Endothelial cell (in vitro differentiated cells): ENCODE data around the gene UVRAG. TPM values are rescaled to one million over a fixed set of nuclear protein-coding genes. Genes with fewer than 3 reads are reported as not detected.

Experiments used
- DNase-seq: peaks from one replicate; pipeline ENCODE4 v3.0.0; 2021; ENCODE audit warnings: low spot score
- H3K27ac Mint-ChIP-seq: one replicate; pipeline ENCODE4 v1.8.0; 2021; ENCODE audit warnings: mixed read lengths, inconsistent platforms; ENCODE audit not compliant: unreplicated experiment
- H3K27me3 Mint-ChIP-seq: one replicate; pipeline ENCODE4 v1.8.0; 2021; ENCODE audit warnings: mild to moderate bottlenecking, moderate library complexity, mixed read lengths, inconsistent platforms; ENCODE audit not compliant: unreplicated experiment
- H3K36me3 Mint-ChIP-seq: one replicate; pipeline ENCODE4 v1.8.0; 2021; ENCODE audit warnings: mild to moderate bottlenecking, low read depth, mixed read lengths, inconsistent platforms; ENCODE audit not compliant: unreplicated experiment
- H3K4me1 Mint-ChIP-seq: one replicate; pipeline ENCODE4 v1.8.0; 2021; ENCODE audit warnings: mild to moderate bottlenecking, mixed read lengths, inconsistent platforms; ENCODE audit not compliant: unreplicated experiment
- H3K4me3 Mint-ChIP-seq: one replicate; pipeline ENCODE4 v1.8.0; 2021; ENCODE audit warnings: mild to moderate bottlenecking, mixed read lengths, inconsistent platforms; ENCODE audit not compliant: unreplicated experiment
- H3K9me3 Mint-ChIP-seq: one replicate; pipeline ENCODE4 v1.8.0; 2021; ENCODE audit warnings: mixed read lengths, inconsistent platforms; ENCODE audit not compliant: unreplicated experiment
- CTCF ChIP-seq: fragments of 200-600 bp; sonication (generic); IDR thresholded peaks from one replicate; pipeline ENCODE4 v1.5.0; 2021; ENCODE audit warnings: antibody characterized with exemption; ENCODE audit not compliant: unreplicated experiment
- total RNA-seq: library from RNA; stranded (reverse); fragmentation: NEBNext Ultra II Directional; extraction: Animal tissue kit (Norgen Biotek cat#: 25700); gene quantifications from one replicate; pipeline ENCODE4 v1.2.1, GENCODE V29; 2021; ENCODE audit not compliant: unreplicated experiment

Gene UVRAG
- total RNA-seq, 1 donor from 2014 or later, result 25.0 TPM

DNA sequence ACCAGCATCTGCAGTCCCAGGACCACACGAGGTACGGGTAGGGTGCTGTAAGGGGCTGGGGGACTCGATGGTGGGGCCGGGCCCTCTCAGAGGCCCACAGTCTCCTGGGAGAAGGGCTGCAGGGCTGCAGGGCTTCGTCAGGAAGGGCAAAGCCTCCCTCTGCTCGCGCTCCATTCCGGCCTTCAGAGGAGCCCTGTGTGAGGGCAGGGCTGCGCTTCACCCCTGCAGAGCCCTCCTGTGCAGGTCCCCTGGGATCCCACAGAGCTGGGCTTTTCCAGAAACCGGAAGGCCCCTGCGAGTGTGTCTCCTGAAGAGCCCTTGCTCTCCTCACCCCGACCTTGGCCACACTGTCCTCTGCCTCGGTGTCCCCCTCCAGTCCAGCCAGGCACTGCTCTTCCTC is 364.1 kb downstream of the UVRAG start:
- Mint-ChIP-seq H3K27ac (no peak overlapping the region), H3K9me3 (no peaks in the 10 kb centered on the region), H3K36me3 (peaks cover 4% of the 10 kb centered on the region), H3K27me3 (peaks cover 15% of the 10 kb centered on the region), H3K4me1 (peaks cover 21% of the 10 kb centered on the region), H3K4me3 (no peak overlapping the region)
- no peak for DNase-seq
- TF ChIP-seq CTCF, result no peak

GRCh38 chr11:76181371-76181770 is 366.4 kb downstream of the UVRAG start:
- no peak for TF ChIP-seq CTCF
- DNase-seq, result no peak
- peaks cover 18% of the 10 kb centered on the region for H3K27me3 Mint-ChIP-seq
- no peak overlapping the region for H3K27ac Mint-ChIP-seq
- no peak overlapping the region for H3K4me3 Mint-ChIP-seq
- H3K4me1 Mint-ChIP-seq, result peaks cover 41% of the 10 kb centered on the region
- H3K9me3 Mint-ChIP-seq, result no peaks in the 10 kb centered on the region
- no peaks in the 10 kb centered on the region for H3K36me3 Mint-ChIP-seq

GRCh38 chr11:76184551-76184993 is 369.6 kb downstream of the UVRAG start:
- Mint-ChIP-seq H3K27ac (peak overlapping the region; percentile 74), H3K27me3 (peaks cover 16% of the 10 kb centered on the region), H3K4me3 (no peak overlapping the region)

GRCh38 chr11:76185511-76185910 is 370.5 kb downstream of the UVRAG start:
- Mint-ChIP-seq H3K4me1 (peaks cover 41% of the 10 kb centered on the region), H3K27me3 (peaks cover 14% of the 10 kb centered on the region), H3K36me3 (peaks cover 4% of the 10 kb centered on the region), H3K4me3 (no peak overlapping the region), H3K9me3 (no peaks in the 10 kb centered on the region), H3K27ac (peak overlapping the region; percentile 64)
- no peak for TF ChIP-seq CTCF
- DNase-seq, result no peak

More at GRCh38 chr11:76184551-76184993, 369.6 kb downstream of the UVRAG start:
- DNase-seq, result peak; percentile 30
- TF ChIP-seq CTCF, result no peak
- Mint-ChIP-seq H3K9me3 (no peaks in the 10 kb centered on the region), H3K36me3 (peaks cover 4% of the 10 kb centered on the region), H3K4me1 (peaks cover 41% of the 10 kb centered on the region)

DNA sequence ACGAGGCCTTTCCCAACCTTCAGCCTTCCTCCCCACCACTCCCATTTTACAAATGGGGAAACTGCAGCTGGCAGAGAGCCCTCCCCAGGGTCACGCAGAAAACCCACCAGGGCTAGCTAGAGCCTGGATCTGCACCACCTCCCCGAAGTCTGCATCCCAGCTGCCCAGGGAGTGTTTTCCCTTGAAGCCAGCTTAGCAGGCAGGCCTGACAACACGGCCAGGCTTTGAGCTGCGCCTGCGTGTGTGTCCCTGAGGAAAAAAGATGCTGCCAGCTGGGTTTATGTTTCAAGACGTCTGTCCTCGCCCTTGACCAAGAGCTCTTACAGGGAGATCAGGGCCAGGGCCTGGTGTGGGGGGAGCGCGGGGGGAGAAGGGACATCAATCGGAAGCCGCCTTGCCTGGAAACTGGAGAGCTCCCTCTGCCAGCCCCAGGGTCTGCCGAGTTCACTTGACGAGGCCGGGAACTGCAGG is 371.0 kb downstream of the UVRAG start:
- H3K9me3 Mint-ChIP-seq, result no peaks in the 10 kb centered on the region
- H3K27ac Mint-ChIP-seq, result peak overlapping the region; percentile 64
- peaks cover 4% of the 10 kb centered on the region for H3K36me3 Mint-ChIP-seq
- peaks cover 41% of the 10 kb centered on the region for H3K4me1 Mint-ChIP-seq
- H3K4me3 Mint-ChIP-seq, result no peak overlapping the region
- no peak for DNase-seq
- peaks cover 14% of the 10 kb centered on the region for H3K27me3 Mint-ChIP-seq
- TF ChIP-seq CTCF, result no peak
